Pulmonary artery endothelial cell (primary cell): ENCODE measurements around the gene AGXT. TPM values are rescaled to one million over a fixed set of nuclear protein-coding genes. Genes with fewer than 3 reads are reported as not detected.
"Not testable (repeated sequence)": the region's sequence is repeated elsewhere in the genome, so short reads cannot be mapped to it uniquely, and the experiment has no call there.

Experiments used
- DNase-seq: peaks from one replicate; pipeline ENCODE4 v3.0.0-alpha.2; 2011; ENCODE audit warnings: low read depth, low spot score
- total RNA-seq: library from RNA; depleted of rRNA; stranded (reverse); fragments of >200 nt; gene quantifications from 2 replicates; pipeline ENCODE4 v1.2.3, GENCODE V29; 2014

AGXT gene
- total RNA-seq, 1 donor from 2014 or later, result not detected

GRCh38 chr2:240839152-240840143 lies 29.2 kb upstream of the AGXT start:
- no peak for DNase-seq

DNA sequence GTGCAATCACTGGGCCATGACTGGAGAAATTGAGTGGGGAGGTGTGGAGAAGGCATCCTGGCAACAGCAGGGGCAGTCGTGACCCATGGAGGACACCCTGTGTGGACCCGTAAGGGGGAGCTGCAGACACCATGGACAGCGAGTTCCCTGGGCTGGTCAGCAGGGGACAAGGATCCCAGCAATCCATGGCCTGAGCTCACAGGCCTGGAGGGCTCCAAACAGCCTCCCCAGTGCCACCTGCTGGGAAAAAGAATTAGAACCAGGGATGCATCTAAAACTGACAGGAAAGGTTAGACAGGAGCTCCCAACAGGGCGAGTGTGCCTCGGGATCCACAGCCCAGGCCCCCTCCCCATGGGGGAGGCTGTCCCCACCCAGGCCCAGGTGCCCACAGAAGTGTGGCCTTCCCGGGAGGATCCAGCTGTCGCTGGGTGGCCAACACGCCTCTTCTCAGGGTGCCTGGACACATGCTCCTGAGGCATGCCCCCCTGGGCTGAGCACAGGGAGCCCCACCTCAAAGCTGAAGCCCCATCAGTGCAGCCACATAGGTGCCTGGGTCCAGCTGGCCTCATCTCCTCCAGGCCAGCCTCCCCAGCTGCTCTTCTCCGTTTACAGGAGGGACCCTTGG lies 28.1 kb upstream of the AGXT start:
- peak; percentile 37 for DNase-seq

DNA sequence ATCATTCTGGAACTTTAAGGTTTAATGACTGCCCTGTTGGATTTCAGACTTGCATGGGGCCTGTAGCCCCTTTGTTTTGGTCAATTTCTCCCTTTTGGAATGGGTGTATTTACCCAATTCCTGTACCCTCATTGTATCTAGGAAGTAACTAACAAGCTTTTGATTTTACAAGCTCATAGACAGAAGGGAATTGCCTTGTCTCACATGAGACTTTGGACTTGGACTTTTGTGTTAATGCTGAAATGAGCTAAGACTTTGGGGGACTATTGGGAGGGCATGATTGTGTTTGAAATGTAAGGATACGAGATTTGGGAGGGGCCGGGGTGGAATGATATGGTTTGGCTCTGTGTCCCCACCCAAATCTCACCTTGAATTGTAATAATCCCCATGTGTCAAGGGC lies 22.3 kb upstream of the AGXT start:
- not testable (repeated sequence) for DNase-seq

- DNase-seq, result no peak
Observed at GRCh38 chr2:240846873-240847595, 21.6 kb upstream of the AGXT start.

DNA sequence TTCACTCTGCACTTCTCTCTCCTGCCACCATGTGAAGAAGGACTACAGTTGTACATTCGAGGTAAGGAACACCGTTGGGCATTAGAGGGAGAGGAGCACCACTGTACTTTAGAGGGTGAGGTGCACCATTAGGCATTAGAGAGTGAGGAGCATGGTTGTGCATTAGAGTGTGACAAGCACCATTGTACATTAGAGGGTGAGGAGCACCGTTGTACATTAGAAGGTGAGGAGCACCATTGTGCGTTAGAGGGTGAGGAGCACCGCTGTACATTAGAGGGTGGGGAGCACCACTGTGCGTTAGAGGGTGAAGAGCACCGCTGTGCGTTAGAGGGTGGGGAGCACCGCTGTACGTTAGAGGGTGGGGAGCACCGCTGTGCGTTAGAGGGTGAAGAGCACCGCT lies 20.8 kb upstream of the AGXT start:
- DNase-seq, result no peak

- DNase-seq, result no peak
Observed at GRCh38 chr2:240848900-240849680, 19.5 kb upstream of the AGXT start.

- no peak for DNase-seq
Observed at GRCh38 chr2:240850026-240850425, 18.6 kb upstream of the AGXT start.

DNA sequence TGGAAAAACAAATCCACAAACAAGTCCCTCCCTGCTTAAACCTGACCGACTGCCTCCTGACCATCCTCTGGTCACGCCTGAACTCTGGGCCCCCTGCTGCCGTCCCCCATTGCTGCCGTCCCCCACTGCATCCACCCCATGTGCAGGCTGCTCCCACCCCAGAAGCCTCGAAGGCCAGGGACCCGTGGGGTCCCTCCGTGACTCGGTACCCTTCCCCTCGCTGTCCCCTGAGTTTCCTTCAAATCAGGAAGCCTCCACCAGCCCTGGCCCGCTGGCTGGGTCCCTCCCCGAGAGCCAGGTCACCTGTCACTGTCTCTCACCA lies 17.9 kb upstream of the AGXT start:
- no peak for DNase-seq

DNA sequence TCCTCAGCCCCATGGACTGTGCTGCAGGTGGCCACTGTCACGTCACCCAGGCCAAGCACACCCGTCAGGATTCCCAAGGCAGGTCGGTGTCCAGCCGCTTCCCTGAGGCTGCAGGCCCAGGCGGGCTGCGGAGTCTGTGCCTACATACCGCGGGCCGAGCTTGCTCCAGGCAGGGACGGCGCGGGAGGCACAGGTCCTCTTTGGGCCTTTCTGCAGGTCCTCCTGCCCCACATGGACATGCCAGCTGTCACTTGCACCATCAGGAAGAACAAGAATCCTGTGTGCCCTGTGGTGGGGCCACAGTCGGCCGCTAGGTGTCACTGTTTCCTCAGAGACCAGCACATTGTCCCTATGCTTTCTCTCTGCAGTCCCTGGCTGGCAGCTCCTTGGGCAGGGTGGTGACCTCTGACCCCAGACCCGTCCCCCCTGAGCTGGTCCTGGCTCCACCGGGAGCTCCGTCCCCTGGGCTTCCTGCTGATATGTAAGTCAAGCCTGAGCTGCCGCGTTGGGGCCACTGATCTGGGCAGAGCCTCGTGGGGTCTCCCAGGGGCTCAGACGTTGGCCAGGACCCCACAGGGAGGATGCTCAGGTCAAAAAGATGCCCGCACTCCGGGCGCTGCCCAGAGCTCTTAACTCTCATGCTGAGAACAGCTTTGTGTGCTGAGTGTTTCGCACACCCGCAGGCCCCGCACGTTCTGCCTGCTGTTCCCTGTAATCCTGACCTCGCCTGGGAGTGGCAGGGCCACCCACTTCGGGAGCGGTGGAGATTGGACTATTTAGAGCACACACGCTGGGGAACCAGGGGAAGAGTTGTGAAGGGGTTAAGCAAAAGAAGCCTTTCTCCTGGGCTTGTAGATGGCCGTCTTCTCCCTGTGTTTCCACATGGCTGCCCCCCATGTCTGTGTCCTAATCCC lies 17.3 kb upstream of the AGXT start:
- peak; percentile 47 for DNase-seq

- no peak for DNase-seq
Observed at GRCh38 chr2:240852671-240853314, 15.8 kb upstream of the AGXT start.

GRCh38 chr2:240855670-240856069 lies 13.0 kb upstream of the AGXT start:
- no peak for DNase-seq

DNA sequence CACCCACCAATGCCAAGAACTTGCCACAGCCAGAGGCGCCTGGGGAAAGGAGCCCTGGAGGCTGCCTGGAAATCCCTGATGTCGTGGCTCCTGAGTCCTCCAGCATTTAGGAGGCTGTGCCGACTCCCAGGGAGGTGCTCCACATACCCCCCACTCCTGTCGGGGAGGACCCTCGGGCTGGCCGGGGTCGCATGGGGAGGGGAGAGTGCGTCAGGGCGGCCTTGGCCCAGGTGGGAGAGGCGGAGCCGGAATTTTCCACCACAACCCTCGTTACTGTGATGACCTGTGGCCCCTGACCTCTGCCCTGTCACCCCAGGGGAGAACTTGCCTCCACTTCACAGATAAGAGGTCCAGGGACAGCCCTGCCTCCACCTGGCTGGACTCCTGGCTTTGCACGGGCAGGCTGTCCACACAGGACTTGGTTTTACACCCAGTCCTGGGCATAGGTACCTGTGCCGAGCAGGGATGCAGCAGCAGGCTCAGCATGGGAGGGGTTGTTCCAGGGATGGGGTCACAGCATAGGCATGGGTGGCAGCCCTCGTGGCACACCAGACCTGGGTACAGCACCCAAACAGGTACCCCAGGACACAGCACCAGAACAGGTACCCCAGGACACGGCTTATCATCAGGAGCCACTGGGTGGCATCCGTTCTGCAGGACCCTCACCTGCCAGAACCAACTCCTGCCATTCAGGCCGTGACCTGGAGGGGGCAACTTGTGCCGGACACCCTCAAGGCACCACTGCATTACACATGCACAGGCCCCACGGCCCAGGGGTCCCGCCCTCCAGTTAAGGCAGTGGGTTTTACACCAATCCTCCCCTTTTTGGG lies 12.3 kb upstream of the AGXT start:
- DNase-seq, result no peak

DNA sequence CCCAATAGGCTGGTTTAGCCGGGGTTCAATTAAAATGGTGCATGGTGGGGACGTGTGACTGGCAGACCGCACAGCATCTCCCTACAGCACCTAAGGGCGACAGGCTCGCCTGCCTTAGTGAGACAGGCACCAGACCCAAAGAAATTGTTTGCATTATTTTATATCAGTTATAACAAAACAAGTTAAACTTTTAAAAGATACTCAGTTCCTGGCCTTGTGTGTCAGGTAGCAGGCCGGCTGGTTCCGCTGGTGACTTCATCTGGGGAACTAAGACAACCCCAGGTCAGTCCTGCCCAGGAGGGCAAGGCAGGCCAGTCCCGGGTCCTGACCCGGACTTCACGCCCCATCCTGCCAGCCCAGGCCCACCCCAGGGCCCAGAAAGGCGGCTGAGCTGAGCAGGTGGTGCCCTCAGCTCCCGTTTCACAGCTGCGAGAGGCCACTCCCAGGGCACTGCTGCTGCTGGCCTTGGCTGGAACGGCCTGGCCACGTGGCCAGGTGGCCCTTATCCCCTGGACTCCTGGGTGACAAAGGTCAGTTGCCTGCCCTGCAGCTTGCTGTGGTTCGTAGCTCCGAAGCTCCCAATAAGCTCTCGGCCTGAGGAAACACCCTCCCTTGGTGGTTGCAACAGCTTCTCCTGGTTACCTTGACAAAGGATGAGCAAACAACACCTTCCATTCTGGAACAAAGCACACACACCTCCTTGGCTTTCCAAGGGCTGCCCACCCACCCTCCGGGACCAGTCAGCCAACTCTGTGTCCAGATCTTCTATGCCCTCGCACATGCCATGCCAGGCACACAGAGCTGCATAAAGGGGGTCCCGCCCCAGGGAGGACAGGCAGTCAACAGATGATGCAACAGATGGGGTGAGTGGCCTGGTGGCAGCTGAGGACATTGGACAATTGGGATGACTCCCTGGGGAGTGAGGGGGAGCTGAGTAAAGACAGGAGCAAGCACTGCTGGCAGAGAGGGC lies 11.3 kb upstream of the AGXT start:
- DNase-seq, result no peak

- no peak for DNase-seq
Observed at GRCh38 chr2:240858321-240858720, 10.3 kb upstream of the AGXT start.

DNA sequence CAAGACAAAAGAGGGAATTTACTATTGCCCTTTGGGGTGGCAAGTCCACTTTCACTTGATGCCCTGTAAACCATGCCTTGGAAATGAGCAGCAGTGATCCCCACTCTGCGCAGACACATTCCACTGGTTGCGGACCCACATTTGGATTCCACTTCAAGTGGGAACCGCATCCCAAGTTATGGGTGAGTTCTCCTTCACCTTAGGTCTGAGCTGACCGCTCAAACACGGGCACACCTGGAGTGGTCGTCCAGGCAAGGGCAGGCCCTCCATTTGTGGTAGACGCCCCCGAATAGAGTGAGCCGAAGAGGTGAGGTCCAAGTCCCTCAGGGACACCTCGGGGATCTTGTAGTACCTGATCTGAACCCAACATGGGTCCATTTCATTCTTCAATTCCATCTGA lies 9.8 kb upstream of the AGXT start:
- DNase-seq, result no peak

- no peak for DNase-seq
Observed at GRCh38 chr2:240861547-240861946, 7.1 kb upstream of the AGXT start.

- DNase-seq, result no peak
Observed at GRCh38 chr2:240864475-240864874, 4.1 kb upstream of the AGXT start.

DNA sequence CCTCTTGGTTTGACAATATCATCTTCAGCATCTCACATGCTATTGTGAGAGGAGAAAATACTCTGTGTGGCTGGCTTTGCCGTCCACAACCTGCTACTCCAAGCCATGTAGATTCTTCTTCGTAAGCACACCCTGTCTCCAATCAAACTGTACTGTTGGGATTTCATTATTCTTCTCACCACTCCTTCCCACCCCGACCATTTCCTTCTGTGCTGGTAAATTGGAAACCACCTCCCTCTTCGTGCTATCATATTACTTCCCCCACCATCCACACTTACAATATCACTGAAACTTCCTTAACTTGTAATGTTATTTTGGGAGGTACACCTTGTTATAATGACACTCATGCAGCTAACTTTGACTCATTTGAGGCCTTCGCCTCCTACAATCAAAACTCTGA lies 3.2 kb upstream of the AGXT start:
- DNase-seq, result no peak
